Activated CD8-positive, alpha-beta memory T cell treated with anti-CD3 and anti-CD28 coated beads for 36 hours (primary cell): ENCODE data around the gene PTCD1. TPM values are rescaled to one million over a fixed set of nuclear protein-coding genes. Genes with fewer than 3 reads are reported as not detected.

Source experiments
- CTCF ChIA-PET: fragments of 350-600 bp; sonication (Branson Sonifier 250); formaldehyde crosslinking; loops from one replicate; lab custom pipeline; 2021; ENCODE audit warnings: antibody characterized with exemption; lab: Charles Lee
- POLR2A ChIA-PET: fragments of 350-600 bp; sonication (Branson Sonifier 250); formaldehyde crosslinking; loops from one replicate; lab custom pipeline; 2021; ENCODE audit warnings: antibody characterized with exemption; lab: Charles Lee
- total RNA-seq, 2 experiments: library from RNA; stranded (reverse); gene quantifications; one replicate each; pipeline ENCODE4 v1.2.3, GENCODE V29; 2021

PTCD1 gene
- total RNA-seq, 2 experiments from 2014 or later, result 6.0 to 7.0 TPM

GRCh38 chr7:99383203-99383602 lies 55.4 kb downstream of the PTCD1 start:
- POLR2A ChIA-PET, result no interaction called here
- CTCF ChIA-PET, result no interaction called here

DNA sequence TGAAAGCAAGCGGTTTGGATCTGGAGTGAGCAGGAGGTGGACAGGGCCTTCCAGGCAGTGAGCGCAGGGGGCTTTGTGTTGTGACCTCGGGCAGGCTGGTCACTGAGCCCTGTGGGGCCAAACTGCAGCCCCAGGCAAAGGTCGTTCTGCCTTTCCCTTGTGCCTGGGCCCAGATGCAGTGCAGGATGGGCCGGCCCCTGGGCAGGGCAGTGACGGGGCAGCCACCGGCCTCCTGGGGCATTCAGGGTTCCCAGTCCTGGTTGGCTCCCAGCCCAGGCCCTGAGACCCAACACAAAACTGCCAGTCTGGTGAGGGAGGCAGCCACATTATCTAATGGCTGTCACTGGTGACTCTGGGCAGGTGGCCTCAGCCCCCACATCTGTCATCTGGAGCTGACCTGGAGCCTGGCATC lies 56.9 kb downstream of the PTCD1 start:
- CTCF ChIA-PET, result no interaction called here
- POLR2A ChIA-PET, result interaction anchor here (0.6 kb wide), 1 partner anchor 52 kb away, joined by 4 read pairs; no protein-coding TSS in a partner anchor

GRCh38 chr7:99380823-99381663 lies 57.6 kb downstream of the PTCD1 start:
- ChIA-PET POLR2A (interaction anchor here (1.3 to 1.4 kb wide), 2 partner anchors 28 to 58 kb away, joined by 4 to 5 read pairs; partner anchors contain the start of genes BUD31, CPSF4 and PTCD1), CTCF (interaction anchor here (1.3 kb wide), 1 partner anchor 12 kb away, joined by 6 read pairs; no protein-coding TSS in a partner anchor)

DNA sequence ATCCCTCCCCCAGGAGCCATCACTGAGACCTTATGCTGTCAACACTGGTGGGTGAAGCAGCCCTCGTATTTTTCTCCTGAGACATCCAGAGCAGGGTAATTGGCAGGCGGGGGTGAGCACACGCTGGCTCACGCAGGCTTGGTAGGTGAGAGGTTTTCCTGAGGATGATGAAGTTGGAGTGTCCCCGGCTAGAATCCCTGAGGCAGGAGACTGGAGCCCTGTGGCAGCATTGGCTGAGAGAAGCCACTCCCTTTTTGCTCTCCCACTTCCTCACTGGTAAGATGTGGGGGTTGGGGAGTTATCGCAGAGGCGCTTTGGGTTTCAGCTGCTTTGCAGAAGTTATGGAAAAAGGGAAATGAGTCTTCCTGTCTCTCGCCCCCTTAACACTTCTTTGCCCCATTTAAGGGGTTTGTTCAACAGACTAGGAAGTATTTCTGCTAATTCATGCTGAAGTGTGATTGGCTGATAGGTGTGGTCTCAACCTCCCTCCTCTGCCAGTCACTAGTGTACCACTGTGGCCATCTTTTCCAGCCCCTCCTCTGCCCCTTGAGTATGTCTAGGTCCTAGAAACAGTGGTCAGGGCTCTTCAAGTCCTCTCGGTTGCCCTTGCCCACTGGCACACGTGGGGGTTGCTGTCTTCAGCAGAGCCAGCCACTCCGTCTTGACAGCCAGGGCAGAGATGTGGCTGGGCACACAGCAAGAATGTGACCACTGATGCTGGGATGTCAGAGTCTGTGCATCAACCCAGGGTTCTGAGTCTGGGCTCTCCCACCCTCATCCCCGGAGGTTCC lies 58.4 kb downstream of the PTCD1 start:
- POLR2A ChIA-PET, result interaction anchor here (1.2 to 1.4 kb wide), 4 partner anchors 28 to 450 kb away, joined by 3 to 7 read pairs (median 4); partner anchors contain the start of genes BUD31, CPSF4, PDAP1 and PTCD1
- CTCF ChIA-PET, result interaction anchor here (1.3 kb wide), 1 partner anchor 12 kb away, joined by 6 read pairs; no protein-coding TSS in a partner anchor

- POLR2A ChIA-PET, result interaction anchor here (1.2 to 1.4 kb wide), 2 partner anchors 28 to 449 kb away, joined by 3 to 7 read pairs; partner anchors contain the start of genes BUD31 and PDAP1
- CTCF ChIA-PET, result interaction anchor here (0.8 kb wide), 1 partner anchor 15 kb away, joined by 3 read pairs; no protein-coding TSS in a partner anchor
These were observed 58.9 kb downstream of the PTCD1 start for GRCh38 chr7:99379693-99380031.

DNA sequence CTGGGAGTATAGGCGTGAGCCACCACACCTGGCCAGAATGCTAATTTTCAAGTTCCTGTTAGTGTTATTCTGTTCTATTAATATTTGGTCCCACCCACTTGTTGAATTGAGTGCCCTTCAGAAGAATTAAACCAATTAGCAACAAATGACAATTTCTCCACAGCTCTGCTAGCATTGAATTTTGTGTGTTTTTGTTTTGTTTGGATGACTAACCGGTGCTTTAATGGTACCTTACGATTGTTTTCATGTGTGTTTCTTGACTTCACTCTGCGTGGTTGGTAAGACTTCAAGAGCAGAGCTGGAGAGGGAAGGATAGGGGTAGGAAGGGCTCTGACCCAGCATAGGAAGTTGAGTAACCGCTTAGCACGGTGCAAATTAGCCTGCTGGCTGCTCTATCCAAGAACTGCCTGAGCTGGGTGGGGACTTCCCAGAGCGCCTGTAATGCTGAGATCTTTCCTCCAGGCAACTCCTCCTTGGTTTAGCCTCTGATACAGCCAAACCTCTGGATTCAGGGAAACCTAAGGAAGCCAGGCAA lies 59.5 kb downstream of the PTCD1 start:
- CTCF ChIA-PET, result interaction anchor here (0.8 kb wide), 1 partner anchor 15 kb away, joined by 3 read pairs; no protein-coding TSS in a partner anchor
- POLR2A ChIA-PET, result interaction anchor here (0.5 to 1.4 kb wide), 2 partner anchors 29 to 1064 kb away, joined by 7 read pairs; partner anchors contain the start of genes BUD31 and PDAP1

- ChIA-PET CTCF (interaction anchor here (0.9 kb wide), 1 partner anchor 17 kb away, joined by 3 read pairs; no protein-coding TSS in a partner anchor), POLR2A (interaction anchor here (2.0 to 2.4 kb wide), 2 partner anchors 10 to 34 kb away, joined by 7 to 9 read pairs; partner anchors contain the start of genes BUD31 and PDAP1)
These were observed 63.4 kb downstream of the PTCD1 start for GRCh38 chr7:99375070-99375807.

DNA sequence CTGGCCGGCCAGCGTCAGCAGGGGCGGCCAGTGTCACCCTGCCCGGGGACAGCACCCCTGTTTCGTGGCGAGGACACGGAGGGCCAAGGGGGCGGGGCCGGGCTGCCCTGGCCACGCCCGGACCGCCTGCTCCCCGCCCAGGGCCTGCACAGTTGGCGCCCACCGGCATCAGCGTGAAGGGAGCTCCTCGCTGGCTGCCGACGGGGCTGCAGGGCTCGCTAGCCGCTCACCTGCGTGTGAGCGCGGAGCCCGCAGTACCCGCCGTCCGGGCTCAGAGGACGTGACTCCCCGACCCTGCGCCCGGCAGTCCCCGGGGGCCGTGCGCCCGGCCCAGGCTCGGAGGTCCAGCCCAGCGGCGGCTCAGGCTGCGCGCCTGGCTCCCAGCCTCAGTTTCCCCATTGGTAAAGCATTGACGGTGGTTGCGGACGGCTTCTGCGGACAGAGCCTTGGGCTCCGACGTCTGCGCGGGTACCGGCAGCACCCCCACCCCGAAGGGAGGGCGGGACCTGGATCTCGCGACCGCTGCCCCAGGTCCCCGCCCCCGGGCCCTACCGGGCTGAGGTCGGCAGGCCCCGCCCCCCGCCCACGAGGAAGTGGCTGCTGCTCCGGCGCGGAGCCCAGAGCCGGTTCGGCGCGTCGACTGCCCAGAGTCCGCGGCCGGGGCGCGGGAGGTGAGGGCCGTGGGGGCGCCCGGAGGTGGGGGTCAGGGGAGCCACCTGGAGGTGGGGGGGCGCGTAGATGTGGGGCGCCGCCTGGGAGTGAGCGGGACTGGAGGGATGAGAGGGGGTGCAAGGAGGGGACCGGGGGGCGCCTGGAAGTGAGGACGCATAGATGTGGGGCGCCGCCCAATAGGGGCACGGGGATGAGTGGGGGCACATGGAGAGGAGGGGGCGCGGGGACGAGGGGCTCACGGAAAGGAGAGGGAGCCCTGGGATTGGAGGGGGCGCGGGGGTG lies 64.2 kb downstream of the PTCD1 start, which contains the start of gene ARPC1B:
Gene ARPC1B (plus strand): TSS at position 620 of the 954 bp plus-strand sequence. CDS start 10,985 bp downstream, outside the sequence.
- ChIA-PET CTCF (no interaction called here), POLR2A (interaction anchor here (1.0 kb wide), 2 partner anchors 12 to 34 kb away, joined by 4 read pairs; partner anchors contain the start of genes BUD31 and PDAP1)

DNA sequence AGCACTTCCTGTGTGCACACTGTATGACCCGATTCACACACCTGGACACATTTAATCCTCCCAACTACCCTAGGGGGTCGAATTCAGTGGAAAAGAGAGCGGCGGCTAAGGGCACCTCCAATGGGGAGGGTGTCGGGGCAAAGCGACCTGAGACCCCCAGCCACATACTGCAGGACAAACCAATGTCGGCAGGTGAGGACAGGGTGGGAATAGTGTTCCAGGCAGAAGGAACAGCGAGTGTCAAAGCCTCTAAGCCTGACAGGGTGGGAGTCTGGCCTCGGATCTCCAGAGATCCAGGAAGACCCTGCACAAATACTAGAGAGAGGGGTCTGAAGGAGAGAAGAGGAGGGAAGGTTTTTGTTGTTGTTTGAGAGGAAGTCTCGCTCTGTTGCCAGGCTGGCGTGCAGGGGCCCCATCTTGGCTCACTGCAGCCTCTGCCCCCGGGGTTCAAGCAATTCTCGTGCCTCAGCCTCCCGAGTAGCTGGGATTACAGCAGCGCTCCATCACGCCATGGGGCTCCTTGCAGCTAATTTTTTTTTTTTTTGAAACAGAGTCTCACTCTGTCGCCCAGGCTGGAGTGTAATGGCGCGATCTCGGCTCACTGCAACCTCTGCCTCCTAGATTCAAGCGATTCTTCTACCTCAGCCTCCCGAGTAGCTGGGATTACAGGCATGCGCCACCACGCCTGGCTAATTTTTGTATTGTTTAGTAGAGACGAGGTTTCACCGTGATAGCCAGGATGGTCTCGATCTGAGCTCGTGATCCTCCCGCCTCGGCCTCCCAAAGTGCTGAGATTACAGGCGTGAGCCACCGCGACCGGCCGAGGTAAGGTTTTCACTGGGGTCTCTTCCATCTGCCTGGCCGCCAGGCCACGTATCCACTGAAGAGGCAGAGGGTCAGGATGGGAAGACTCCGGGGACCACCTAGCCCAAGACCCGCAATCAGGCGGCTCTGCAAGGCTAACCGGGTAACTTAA lies 65.2 kb downstream of the PTCD1 start:
- POLR2A ChIA-PET, result interaction anchor here (0.6 to 1.0 kb wide), 3 partner anchors 10 to 85 kb away, joined by 4 to 5 read pairs (median 4); partner anchors contain the start of genes BUD31 and PDAP1
- CTCF ChIA-PET, result no interaction called here

DNA sequence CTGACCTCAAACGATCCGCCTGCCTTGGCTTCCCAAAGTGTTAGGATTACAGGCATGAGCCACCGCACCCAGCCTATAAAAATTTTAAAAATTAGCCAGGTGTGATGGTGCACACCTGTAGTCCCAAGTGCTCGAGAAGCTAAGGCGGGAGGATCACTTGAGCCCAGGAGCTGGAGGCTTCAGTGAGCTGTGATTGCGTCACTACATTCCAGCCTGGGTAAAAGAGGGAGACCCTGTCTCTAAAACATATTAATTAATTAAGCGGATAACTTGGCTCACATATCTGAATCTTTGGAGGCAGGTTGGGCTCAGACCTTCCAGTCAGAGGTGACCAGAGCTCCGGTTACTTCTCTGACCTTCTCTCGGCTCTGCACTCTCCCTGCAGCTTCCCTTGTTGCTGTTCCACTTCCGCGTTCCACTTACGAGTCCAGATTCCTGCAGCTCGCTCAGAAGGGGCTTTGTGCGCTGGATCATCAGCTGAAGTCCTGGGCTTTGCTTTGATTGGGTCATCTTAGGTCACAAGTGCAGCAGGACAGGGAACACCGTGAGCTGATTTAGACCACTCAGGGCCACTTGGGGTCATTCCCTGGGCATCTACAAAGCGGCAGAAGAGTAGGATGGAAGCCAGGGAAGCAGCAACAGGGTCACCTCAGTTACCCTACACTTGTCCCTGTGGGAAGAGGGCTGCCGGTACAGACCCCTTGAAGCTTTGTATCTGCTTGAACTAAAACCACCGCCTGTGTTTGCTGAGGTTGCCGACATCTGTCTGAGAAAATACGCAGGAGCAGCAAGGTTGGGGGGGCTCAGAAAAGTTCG lies 66.1 kb downstream of the PTCD1 start:
- CTCF ChIA-PET, result no interaction called here
- POLR2A ChIA-PET, result no interaction called here

- ChIA-PET CTCF (interaction anchor here (0.7 kb wide), 2 partner anchors 18 to 152 kb away, joined by 3 read pairs; no protein-coding TSS in a partner anchor), POLR2A (no interaction called here)
These were observed 67.2 kb downstream of the PTCD1 start for GRCh38 chr7:99371376-99371920.

- ChIA-PET POLR2A (interaction anchor here (1.6 kb wide), 1 partner anchor 17 kb away, joined by 9 read pairs; no protein-coding TSS in a partner anchor), CTCF (no interaction called here)
These were observed 68.7 kb downstream of the PTCD1 start for GRCh38 chr7:99369767-99370391.

DNA sequence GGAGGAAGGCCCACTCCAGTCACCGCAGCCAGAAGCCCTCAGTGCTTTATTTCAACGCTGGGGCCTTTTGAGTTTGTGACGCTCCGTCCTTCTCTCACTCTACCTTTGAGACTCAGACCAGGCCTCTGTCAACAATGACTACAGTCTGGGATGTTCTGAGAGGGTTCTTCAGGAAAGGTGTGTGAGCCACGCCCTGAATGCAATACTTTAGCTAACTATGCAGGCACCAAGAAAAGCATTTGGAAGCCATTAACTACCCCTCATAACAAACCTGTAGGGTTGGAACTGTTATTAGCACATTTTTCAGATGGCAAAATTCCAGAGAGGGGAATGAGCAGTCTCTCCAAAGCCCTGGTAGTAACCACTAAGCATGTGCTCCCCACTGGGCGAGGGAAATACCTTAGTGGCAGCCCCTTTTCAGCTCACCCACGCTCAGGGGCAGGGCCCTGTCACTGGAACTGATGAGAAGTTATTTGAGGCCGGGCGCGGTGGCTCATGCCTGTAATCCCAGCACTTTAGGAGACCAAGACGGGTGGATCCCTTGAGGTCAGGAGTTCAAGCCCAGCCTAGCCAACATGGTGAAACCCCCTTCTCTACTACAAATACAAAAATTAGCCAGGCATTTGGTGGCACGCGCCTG lies 69.7 kb downstream of the PTCD1 start:
- CTCF ChIA-PET, result interaction anchor here (0.7 kb wide), 1 partner anchor 41 kb away, joined by 3 read pairs; no protein-coding TSS in a partner anchor
- POLR2A ChIA-PET, result interaction anchor here (0.6 to 1.6 kb wide), 3 partner anchors 8 to 18 kb away, joined by 4 to 9 read pairs (median 5); no protein-coding TSS in a partner anchor
